Measurements from ENCODE around the gene GMFB. TPM values are rescaled to one million over a fixed set of nuclear protein-coding genes. Genes with fewer than 3 reads are reported as not detected.
"Not testable (repeated sequence)": the region's sequence is repeated elsewhere in the genome, so short reads cannot be mapped to it uniquely, and the experiment has no call there.

Gene GMFB
- total RNA-seq, 1 experiment from 2014 or later: 85.2 TPM

DNA sequence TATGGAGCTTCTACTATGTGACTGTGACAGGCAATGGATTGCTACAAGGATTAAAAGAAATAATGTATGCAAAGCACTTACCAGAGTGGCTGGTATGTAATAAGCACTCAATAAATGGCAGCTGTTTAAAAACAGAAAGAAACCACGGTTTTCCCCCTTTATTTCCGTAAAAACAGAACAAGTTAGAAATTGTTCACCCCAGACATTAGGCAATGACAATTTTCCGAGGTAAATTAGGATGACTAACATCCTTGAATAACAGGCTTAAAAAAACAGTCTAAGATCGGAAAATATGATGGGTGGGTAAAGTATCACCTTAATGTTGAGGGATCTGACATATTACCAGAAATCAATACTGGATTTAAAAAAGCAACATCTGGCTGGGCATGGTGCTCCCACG is 26.7 kb downstream of the GMFB start:
- no peak for ATAC-seq
- Histone ChIP-seq H3K9me3 (ENCODE audit: low read length) (peaks cover 3% of the 10 kb centered on the region), H3K9me2 (replicated peaks; ENCODE audit: low read length) (no peaks in the 10 kb centered on the region), H3K4me3 (ENCODE audit: low read length) (no peak overlapping the region), H3K4me2 (ENCODE audit: low read length) (no peak overlapping the region), H3K4me1 (ENCODE audit: insufficient read depth, low read length) (no peaks in the 10 kb centered on the region), H3K79me2 (ENCODE audit: low read length) (no peaks in the 10 kb centered on the region), H3F3A (ENCODE audit: low read length, unreplicated experiment) (no peaks in the 10 kb centered on the region), H3K36me3 (ENCODE audit: low read depth, low read length) (no peaks in the 10 kb centered on the region), H3K27me3 (ENCODE audit: low read length) (no peaks in the 10 kb centered on the region), H2AFZ (ENCODE audit: low read length) (no peak overlapping the region), H3K9ac (ENCODE audit: low read length) (no peak overlapping the region), H4K20me1 (ENCODE audit: low read length) (no peaks in the 10 kb centered on the region), H3K27ac (ENCODE audit: low read length) (no peak overlapping the region)
- ChIA-PET CTCF (no interaction called here), POLR2A (ENCODE audit: unreplicated experiment) (no interaction called here)
- TF ChIP-seq EZH2phosphoT487 (IDR thresholded peaks at IDR 0.05; ENCODE audit: borderline replicate concordance, low read length) (no peak), EZH2 (IDR thresholded peaks at IDR 0.05; ENCODE audit: low read length, unreplicated experiment) (no peak)
- TF ChIP-seq, protein P1, sequence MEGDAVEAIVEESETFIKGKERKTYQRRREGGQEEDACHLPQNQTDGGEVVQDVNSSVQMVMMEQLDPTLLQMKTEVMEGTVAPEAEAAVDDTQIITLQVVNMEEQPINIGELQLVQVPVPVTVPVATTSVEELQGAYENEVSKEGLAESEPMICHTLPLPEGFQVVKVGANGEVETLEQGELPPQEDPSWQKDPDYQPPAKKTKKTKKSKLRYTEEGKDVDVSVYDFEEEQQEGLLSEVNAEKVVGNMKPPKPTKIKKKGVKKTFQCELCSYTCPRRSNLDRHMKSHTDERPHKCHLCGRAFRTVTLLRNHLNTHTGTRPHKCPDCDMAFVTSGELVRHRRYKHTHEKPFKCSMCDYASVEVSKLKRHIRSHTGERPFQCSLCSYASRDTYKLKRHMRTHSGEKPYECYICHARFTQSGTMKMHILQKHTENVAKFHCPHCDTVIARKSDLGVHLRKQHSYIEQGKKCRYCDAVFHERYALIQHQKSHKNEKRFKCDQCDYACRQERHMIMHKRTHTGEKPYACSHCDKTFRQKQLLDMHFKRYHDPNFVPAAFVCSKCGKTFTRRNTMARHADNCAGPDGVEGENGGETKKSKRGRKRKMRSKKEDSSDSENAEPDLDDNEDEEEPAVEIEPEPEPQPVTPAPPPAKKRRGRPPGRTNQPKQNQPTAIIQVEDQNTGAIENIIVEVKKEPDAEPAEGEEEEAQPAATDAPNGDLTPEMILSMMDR (conservative IDR thresholded peaks at IDR 0.05; ENCODE audit: low read depth, low read length): no peak
- no TSS peak for BruUV-seq (replicated peaks)
- intact Hi-C loops (cut with micrococcal nuclease): no loop called here
- peak; percentile 37 for DNase-seq

GRCh38 chr14:54459106-54459505 is 29.7 kb downstream of the GMFB start:
- H3K27ac ChIP-seq (ENCODE audit: low read length): no peak overlapping the region
- no peak overlapping the region for H3K9ac ChIP-seq (ENCODE audit: low read length)
- no peaks in the 10 kb centered on the region for H4K20me1 ChIP-seq (ENCODE audit: low read length)
- no peaks in the 10 kb centered on the region for H3F3A ChIP-seq (ENCODE audit: low read length, unreplicated experiment)
- H3K4me1 ChIP-seq (ENCODE audit: insufficient read depth, low read length): no peaks in the 10 kb centered on the region
- no peak for ATAC-seq
- H3K27me3 ChIP-seq (ENCODE audit: low read length): no peaks in the 10 kb centered on the region
- TF ChIP-seq EZH2 (IDR thresholded peaks at IDR 0.05; ENCODE audit: low read length, unreplicated experiment) (no peak), EZH2phosphoT487 (IDR thresholded peaks at IDR 0.05; ENCODE audit: borderline replicate concordance, low read length) (no peak)
- TF ChIP-seq, protein P1 (conservative IDR thresholded peaks at IDR 0.05; ENCODE audit: low read depth, low read length): no peak
- POLR2A ChIA-PET (ENCODE audit: unreplicated experiment): no interaction called here
- intact Hi-C loops (cut with micrococcal nuclease): no loop called here
- no peak overlapping the region for H3K4me2 ChIP-seq (ENCODE audit: low read length)
- H3K9me3 ChIP-seq (ENCODE audit: low read length): no peaks in the 10 kb centered on the region; the same call in 1 of the 2 replicates
- H3K4me3 ChIP-seq (ENCODE audit: low read length): no peak overlapping the region
- no peaks in the 10 kb centered on the region for H3K36me3 ChIP-seq (ENCODE audit: low read depth, low read length)
- H3K79me2 ChIP-seq (ENCODE audit: low read length): no peaks in the 10 kb centered on the region
- DNase-seq: no peak
- BruUV-seq (replicated peaks): no TSS peak
- CTCF ChIA-PET: no interaction called here
- H2AFZ ChIP-seq (ENCODE audit: low read length): no peak overlapping the region
- no peaks in the 10 kb centered on the region for H3K9me2 ChIP-seq (replicated peaks; ENCODE audit: low read length)

- H3K27ac ChIP-seq (ENCODE audit: low read length); intact Hi-C loops (cut with micrococcal nuclease); DNase-seq; H3K27me3 ChIP-seq (ENCODE audit: low read length); H3K4me3 ChIP-seq (ENCODE audit: low read length); BruUV-seq (replicated peaks); H4K20me1 ChIP-seq (ENCODE audit: low read length); H3K9me2 ChIP-seq (replicated peaks; ENCODE audit: low read length); H3K9me3 ChIP-seq (ENCODE audit: low read length); H3F3A ChIP-seq (ENCODE audit: low read length, unreplicated experiment); POLR2A ChIA-PET (ENCODE audit: unreplicated experiment); ATAC-seq; H3K4me1 ChIP-seq (ENCODE audit: insufficient read depth, low read length); H3K4me2 ChIP-seq (ENCODE audit: low read length); H3K9ac ChIP-seq (ENCODE audit: low read length); H3K36me3 ChIP-seq (ENCODE audit: low read depth, low read length); CTCF ChIA-PET; H3K79me2 ChIP-seq (ENCODE audit: low read length); H2AFZ ChIP-seq (ENCODE audit: low read length): not testable (repeated sequence)
Observed at GRCh38 chr14:54458536-54458935, 30.2 kb downstream of the GMFB start.
